A549 (cell line): ENCODE data around the gene SULT1B1. TPM values are rescaled to one million over a fixed set of nuclear protein-coding genes. Genes with fewer than 3 reads are reported as not detected.

Source experiments
- ATAC-seq, 2 experiments: fragments of 200-7000 bp in 1 of 2; fragments of >200 bp in 1 of 2; cut with Nextera tagmentation in 1 of 2; cut with Tn5 transposase in 1 of 2; 3 replicates each; pipeline versions ENCODE4 v1.8.0 to v1.9.1; 2018 to 2020; ENCODE audit warnings: mild to moderate bottlenecking in 1 of 2, moderate library complexity in 1 of 2
- CTCF ChIA-PET: fragments of 300-600 bp; sonication (Branson Sonifier 250); formaldehyde crosslinking; extraction: SDS; loops from one replicate; lab custom pipeline; 2021; ENCODE audit warnings: antibody characterized with exemption, inconsistent platforms; lab: Yijun Ruan, JAX
- POLR2A ChIA-PET: fragments of 350-600 bp; formaldehyde crosslinking; extraction: SDS; loops from one replicate; lab custom pipeline; 2021; ENCODE audit warnings: antibody characterized with exemption, inconsistent platforms; lab: Yijun Ruan, JAX
- DNase-seq, 2 experiments: peaks; one replicate each; pipeline versions ENCODE4 v3.0.0 to v3.0.0-alpha.2; 2011 to 2016; ENCODE audit warnings: low read depth in 1 of 2, low spot score in 1 of 2
- FAIRE-seq: peaks from 2 replicates; lab custom pipeline; 2011; peaks lifted over from hg19 to GRCh38; lab: Jason Lieb, UNC
- H3K27ac ChIP-seq, 2 experiments: fragments of >200 bp; sonication (Bioruptor Twin); formaldehyde crosslinking; 3 replicates each; pipeline ENCODE4 v1.5.1; 2016 to 2017
- H3K4me1 ChIP-seq: fragments of >200 bp; sonication (Bioruptor Twin); formaldehyde crosslinking; 3 replicates; pipeline ENCODE4 v1.6.1; 2016
- H3K4me2 ChIP-seq: fragments of >200 bp; sonication (Bioruptor Twin); formaldehyde crosslinking; 3 replicates; pipeline ENCODE4 v1.6.1; 2016
- H3K4me3 ChIP-seq: fragments of >200 bp; sonication (Bioruptor Twin); formaldehyde crosslinking; 3 replicates; pipeline ENCODE4 v1.5.1; 2016
- H3K9me3 ChIP-seq: fragments of >200 bp; sonication (Bioruptor Twin); formaldehyde crosslinking; 3 replicates; pipeline ENCODE4 v1.6.1; 2016
- ATOH8 ChIP-seq: fragments of 250-450 bp; sonication (Bioruptor Pico); IDR thresholded peaks from 2 replicates; pipeline ENCODE4 v1.5.0; 2020; ENCODE audit warnings: low read depth, mild to moderate bottlenecking, moderate library complexity
- CHD2 ChIP-seq: fragments of 150-350 bp; IDR thresholded peaks from 2 replicates; pipeline ENCODE4 v1.6.1; 2014; ENCODE audit warnings: low read length; ENCODE audit not compliant: partially characterized antibody
- CHD4 ChIP-seq: fragments of 200-600 bp; sonication (generic); IDR thresholded peaks from 2 replicates; pipeline ENCODE4 v1.6.1; 2016; ENCODE audit warnings: antibody characterized with exemption, mild to moderate bottlenecking, borderline replicate concordance
- CTCF ChIP-seq: fragments of >200 bp; sonication (Bioruptor Twin); formaldehyde crosslinking; IDR thresholded peaks from 3 replicates; pipeline ENCODE4 v1.5.1; 2016
- E2F6 ChIP-seq: IDR thresholded peaks from 2 replicates; pipeline ENCODE4 v1.6.1; 2012; ENCODE audit warnings: low read depth, borderline replicate concordance
- EHF ChIP-seq: fragments of 250-450 bp; sonication (Bioruptor Pico); IDR thresholded peaks from 2 replicates; pipeline ENCODE4 v1.5.0; 2020; ENCODE audit warnings: mild to moderate bottlenecking
- EHMT2 ChIP-seq: fragments of 200-600 bp; sonication (generic); IDR thresholded peaks from 2 replicates; pipeline ENCODE4 v1.6.1; 2016; ENCODE audit warnings: antibody characterized with exemption, low read depth, mild to moderate bottlenecking, moderate library complexity
- EP300 ChIP-seq, 2 experiments: fragments of >200 bp; sonication (Bioruptor Twin); formaldehyde crosslinking; IDR thresholded peaks; 2 replicates in 1 of 2; 3 replicates in 1 of 2; pipeline ENCODE4 v1.6.1; 2016 to 2017
- GATA3 ChIP-seq: IDR thresholded peaks from 2 replicates; pipeline ENCODE4 v1.6.1; 2012; ENCODE audit warnings: borderline replicate concordance
- JUNB ChIP-seq: fragments of >200 bp; sonication (Bioruptor Twin); formaldehyde crosslinking; IDR thresholded peaks from 2 replicates; pipeline ENCODE4 v1.6.1; 2016
- KDM5A ChIP-seq: fragments of 200-600 bp; sonication (generic); IDR thresholded peaks from 2 replicates; pipeline ENCODE4 v1.6.1; 2016; ENCODE audit warnings: antibody characterized with exemption, mild to moderate bottlenecking
- PBX3 ChIP-seq: IDR thresholded peaks from 2 replicates; pipeline ENCODE4 v1.6.1; 2012
- PHF8 ChIP-seq: fragments of 200-600 bp; sonication (generic); IDR thresholded peaks from 2 replicates; pipeline ENCODE4 v1.6.1; 2016; ENCODE audit warnings: low read depth, mild to moderate bottlenecking, antibody characterized with exemption, moderate library complexity, borderline replicate concordance
- POLR2AphosphoS2 ChIP-seq: conservative IDR thresholded peaks from 2 replicates; pipeline ENCODE4 v1.6.1; 2012; ENCODE audit warnings: low read length, improper control_type of control experiment, inconsistent platforms
- RCOR1 ChIP-seq: fragments of 150-350 bp; IDR thresholded peaks from 2 replicates; pipeline ENCODE4 v1.6.1; 2014; ENCODE audit warnings: antibody characterized with exemption, low read length, low read depth
- RNF2 ChIP-seq: fragments of 200-600 bp; sonication (generic); IDR thresholded peaks from 2 replicates; pipeline ENCODE4 v1.6.1; 2016; ENCODE audit warnings: low read depth, mild to moderate bottlenecking, antibody characterized with exemption, moderate library complexity, borderline replicate concordance
- SMC3 ChIP-seq: fragments of >200 bp; sonication (Bioruptor Twin); formaldehyde crosslinking; IDR thresholded peaks from 3 replicates; pipeline ENCODE4 v1.6.1; 2018; ENCODE audit warnings: inconsistent platforms
- TP53 ChIP-seq: fragments of 250-450 bp; sonication (Bioruptor Pico); IDR thresholded peaks from 2 replicates; pipeline ENCODE4 v1.5.0; 2021; ENCODE audit warnings: mild to moderate bottlenecking, moderate library complexity
- USF2 ChIP-seq: fragments of 450-650 bp; IDR thresholded peaks from 2 replicates; pipeline ENCODE4 v1.6.1; 2014; ENCODE audit warnings: antibody characterized with exemption
- ZFP36 ChIP-seq: fragments of 450-650 bp; IDR thresholded peaks from 2 replicates; pipeline ENCODE4 v1.6.1; 2014; ENCODE audit warnings: borderline replicate concordance; ENCODE audit not compliant: partially characterized antibody
- WGBS: methylation state at CpG from one replicate; pipeline ENCODE4 v1.1.6; 2017; ENCODE audit errors: missing lambda C conversion rate; 5-methylcytosine and 5-hydroxymethylcytosine counted together
- polyA plus RNA-seq, 4 experiments: library from polyadenylated mRNA; depleted of rRNA in 3 of 4; stranded (reverse); fragments of >200 nt; fragmentation: RNase III in 1 of 4; extraction: RNeasy Plus Mini Kit Qiagen cat#74134 plus additional on column Dnase treatment in 1 of 4; gene quantifications; 2 replicates in 3 of 4; 3 replicates in 1 of 4; pipeline ENCODE4 v1.2.3, GENCODE V29; 2011 to 2017

SULT1B1 gene
- polyA plus RNA-seq, 2 of the 4 experiments (the other 2 are of a cell fraction), result 0.01 to 0.13 TPM

- TF ChIP-seq CTCF (no peak), CHD4 (no peak), KDM5A (no peak), TP53 (CRISPR knock-in tag) (no peak), POLR2AphosphoS2 (no peak), EHMT2 (no peak), USF2 (no peak)
- FAIRE-seq (no peak), ATAC-seq (no peak), DNase-seq (no peak)
- Histone ChIP-seq H3K27ac (no peak overlapping the region), H3K4me3 (no peak overlapping the region), H3K4me1 (no peaks in the 10 kb centered on the region), H3K9me3 (no peaks in the 10 kb centered on the region), H3K4me2 (no peak overlapping the region)
- POLR2A ChIA-PET, result no interaction called here
- CTCF ChIA-PET, result no interaction called here
These were observed 52.6 kb downstream of the SULT1B1 start for GRCh38 chr4:69707807-69708206.

GRCh38 chr4:69702201-69702600, 58.2 kb downstream of the SULT1B1 start:
- no peak for FAIRE-seq
- TF ChIP-seq PHF8, result no peak
- Histone ChIP-seq H3K9me3 (no peaks in the 10 kb centered on the region), H3K4me1 (no peaks in the 10 kb centered on the region), H3K4me2 (no peak overlapping the region), H3K4me3 (no peak overlapping the region), H3K27ac (no peak overlapping the region)
- 64% methylated on average over 3 of the region's 3 CpGs for WGBS
- no peak for ATAC-seq
- DNase-seq, result no peak
- ChIA-PET CTCF (no interaction called here), POLR2A (no interaction called here)

GRCh38 chr4:69701696-69702095, 58.7 kb downstream of the SULT1B1 start:
- no peak for ATAC-seq
- no peak for TF ChIP-seq ZFP36
- TF ChIP-seq USF2, result no peak
- TF ChIP-seq GATA3, result no peak
- no peak for TF ChIP-seq CHD4
- TF ChIP-seq JUNB, result no peak
- TF ChIP-seq KDM5A, result no peak
- TF ChIP-seq, all 56 proteins: peak for 0
- Histone ChIP-seq H3K27ac (no peak overlapping the region), H3K4me1 (no peaks in the 10 kb centered on the region), H3K4me2 (no peak overlapping the region), H3K4me3 (no peak overlapping the region), H3K9me3 (no peaks in the 10 kb centered on the region)
- ChIA-PET CTCF (interaction anchor here (2.1 kb wide), 1 partner anchor 180 kb away, joined by 6 read pairs; no protein-coding TSS in a partner anchor), POLR2A (no interaction called here)
- DNase-seq (no peak), FAIRE-seq (no peak)
- 59% methylated on average over 4 of the region's 4 CpGs for WGBS

GRCh38 chr4:69697536-69698242, 62.7 kb downstream of the SULT1B1 start:
- no peaks in the 10 kb centered on the region for H3K4me1 ChIP-seq
- 47% methylated on average over 1 of the region's 1 CpG for WGBS
- no peak for DNase-seq
- POLR2A ChIA-PET, result no interaction called here
- H3K4me2 ChIP-seq, result no peak overlapping the region
- CTCF ChIA-PET, result no interaction called here
- no peaks in the 10 kb centered on the region for H3K9me3 ChIP-seq
- no peak overlapping the region for H3K4me3 ChIP-seq
- no peak for FAIRE-seq
- no peak overlapping the region for H3K27ac ChIP-seq
- ATAC-seq, result no peak
- TF ChIP-seq SMC3 (no peak), EHF (CRISPR knock-in tag) (no peak), ATOH8 (no peak), RNF2 (no peak), E2F6 (no peak), POLR2AphosphoS2 (no peak), RCOR1 (no peak), EP300 (IDR thresholded peaks at IDR 0.05) (no peak), KDM5A (no peak), CTCF (no peak), PBX3 (no peak), CHD2 (no peak)
